Measurements from ENCODE around the gene MCM7.

MCM7 gene

GRCh38 chr7:100049441-100050291, 51.5 kb downstream of the MCM7 start, which contains the start of gene ZSCAN21:
Gene ZSCAN21, plus strand, starts transcription at chr7:100049774. Its CDS starts 7,233 bp downstream, at chr7:100057007.
- TF ChIP-seq EZH2phosphoT487 (IDR thresholded peaks at IDR 0.05; ENCODE audit: borderline replicate concordance, low read length), result no peak
- TF ChIP-seq, protein P1, sequence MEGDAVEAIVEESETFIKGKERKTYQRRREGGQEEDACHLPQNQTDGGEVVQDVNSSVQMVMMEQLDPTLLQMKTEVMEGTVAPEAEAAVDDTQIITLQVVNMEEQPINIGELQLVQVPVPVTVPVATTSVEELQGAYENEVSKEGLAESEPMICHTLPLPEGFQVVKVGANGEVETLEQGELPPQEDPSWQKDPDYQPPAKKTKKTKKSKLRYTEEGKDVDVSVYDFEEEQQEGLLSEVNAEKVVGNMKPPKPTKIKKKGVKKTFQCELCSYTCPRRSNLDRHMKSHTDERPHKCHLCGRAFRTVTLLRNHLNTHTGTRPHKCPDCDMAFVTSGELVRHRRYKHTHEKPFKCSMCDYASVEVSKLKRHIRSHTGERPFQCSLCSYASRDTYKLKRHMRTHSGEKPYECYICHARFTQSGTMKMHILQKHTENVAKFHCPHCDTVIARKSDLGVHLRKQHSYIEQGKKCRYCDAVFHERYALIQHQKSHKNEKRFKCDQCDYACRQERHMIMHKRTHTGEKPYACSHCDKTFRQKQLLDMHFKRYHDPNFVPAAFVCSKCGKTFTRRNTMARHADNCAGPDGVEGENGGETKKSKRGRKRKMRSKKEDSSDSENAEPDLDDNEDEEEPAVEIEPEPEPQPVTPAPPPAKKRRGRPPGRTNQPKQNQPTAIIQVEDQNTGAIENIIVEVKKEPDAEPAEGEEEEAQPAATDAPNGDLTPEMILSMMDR (IDR thresholded peaks at IDR 0.05; ENCODE audit: low read depth, low read length, poor library complexity, severe bottlenecking), result peak; percentile 65
- peaks cover 9% of the 10 kb centered on the region for H3K79me2 ChIP-seq (ENCODE audit: control insufficient read depth, low read length)
- H3K27me3 ChIP-seq (ENCODE audit: control insufficient read depth, low read length), result no peaks in the 10 kb centered on the region
- H3K4me1 ChIP-seq (ENCODE audit: control insufficient read depth, low read length), result peaks cover 22% of the 10 kb centered on the region
- no peaks in the 10 kb centered on the region; the same call in 1 of the 2 replicates for H3F3A ChIP-seq (ENCODE audit: control insufficient read depth, insufficient read depth)
- no peaks in the 10 kb centered on the region for H3K36me3 ChIP-seq (ENCODE audit: control insufficient read depth, low read length)
- H3K9me2 ChIP-seq (replicated peaks; ENCODE audit: control insufficient read depth, low read length), result 0 out of 2 replicates have a peak, but pooled peaks cover 4% of the 10 kb centered on the region
- H3K4me2 ChIP-seq (ENCODE audit: low read length), result peak within 1 kb of the TSS; percentile 83
- no peaks in the 10 kb centered on the region for H4K20me1 ChIP-seq (ENCODE audit: control insufficient read depth, insufficient read depth, low read depth, low read length)
- peak within 1 kb of the TSS; percentile 34; the same call in 1 of the 2 replicates for H3K27ac ChIP-seq (ENCODE audit: low read depth, low read length)
- peak within 1 kb of the TSS; percentile 95 for H3K4me3 ChIP-seq (ENCODE audit: low read length)
- no peaks in the 10 kb centered on the region for H3K9me3 ChIP-seq (ENCODE audit: control insufficient read depth, insufficient read depth, low read length)

GRCh38 chr7:100048680-100049079, 52.5 kb downstream of the MCM7 start:
- H3K4me1 ChIP-seq (ENCODE audit: control insufficient read depth, low read length), result peaks cover 24% of the 10 kb centered on the region
- H3K9me3 ChIP-seq (ENCODE audit: control insufficient read depth, insufficient read depth, low read length), result no peaks in the 10 kb centered on the region
- H3K27ac ChIP-seq (ENCODE audit: low read depth, low read length), result no peak overlapping the region
- 0 out of 2 replicates have a peak, but pooled peaks cover 4% of the 10 kb centered on the region for H3K9me2 ChIP-seq (replicated peaks; ENCODE audit: control insufficient read depth, low read length)
- H3K36me3 ChIP-seq (ENCODE audit: control insufficient read depth, low read length), result no peaks in the 10 kb centered on the region
- H3K27me3 ChIP-seq (ENCODE audit: control insufficient read depth, low read length), result no peaks in the 10 kb centered on the region
- peak overlapping the region; percentile 83 for H3K4me2 ChIP-seq (ENCODE audit: low read length)
- no peaks in the 10 kb centered on the region; the same call in 1 of the 2 replicates for H3F3A ChIP-seq (ENCODE audit: control insufficient read depth, insufficient read depth)
- H3K79me2 ChIP-seq (ENCODE audit: control insufficient read depth, low read length), result peaks cover 9% of the 10 kb centered on the region
- H4K20me1 ChIP-seq (ENCODE audit: control insufficient read depth, insufficient read depth, low read depth, low read length), result no peaks in the 10 kb centered on the region
- no peak for TF ChIP-seq EZH2phosphoT487 (IDR thresholded peaks at IDR 0.05; ENCODE audit: borderline replicate concordance, low read length)
- TF ChIP-seq, protein P1 (IDR thresholded peaks at IDR 0.05; ENCODE audit: low read depth, low read length, poor library complexity, severe bottlenecking), result no peak
- H3K4me3 ChIP-seq (ENCODE audit: low read length), result peak overlapping the region; percentile 95

DNA sequence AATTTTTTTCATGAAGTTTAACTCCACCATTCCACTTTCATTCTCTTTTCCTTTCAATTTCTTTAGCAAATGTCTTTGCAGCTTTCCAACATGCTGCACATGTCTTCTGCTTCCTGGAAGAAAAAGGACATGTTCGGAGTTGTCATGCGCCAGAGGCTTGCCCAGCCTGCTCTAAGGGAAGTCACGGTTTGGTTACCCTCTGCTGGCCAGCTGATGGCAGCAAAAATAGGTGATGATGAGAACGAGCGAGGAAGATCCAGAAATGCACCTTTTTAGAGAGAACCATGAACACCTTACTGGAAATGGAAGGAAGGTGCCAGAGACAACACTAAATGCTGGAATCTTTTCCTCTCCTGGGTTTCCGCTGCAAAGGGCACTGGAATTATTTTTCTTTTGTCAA, 56.5 kb downstream of the MCM7 start:
- H3K79me2 ChIP-seq (ENCODE audit: control insufficient read depth, low read length), result no peaks in the 10 kb centered on the region
- TF ChIP-seq EZH2phosphoT487 (IDR thresholded peaks at IDR 0.05; ENCODE audit: borderline replicate concordance, low read length), result no peak
- TF ChIP-seq, protein P1 (IDR thresholded peaks at IDR 0.05; ENCODE audit: low read depth, low read length, poor library complexity, severe bottlenecking), result peak; percentile 38

More for the DNA sequence above, 56.5 kb downstream of the MCM7 start:
- Histone ChIP-seq H4K20me1 (ENCODE audit: control insufficient read depth, insufficient read depth, low read depth, low read length) (no peaks in the 10 kb centered on the region), H3K27ac (ENCODE audit: low read depth, low read length) (no peak overlapping the region), H3K4me2 (ENCODE audit: low read length) (peak overlapping the region; percentile 54), H3K4me1 (ENCODE audit: control insufficient read depth, low read length) (peaks cover 34% of the 10 kb centered on the region), H3K9me3 (ENCODE audit: control insufficient read depth, insufficient read depth, low read length) (no peaks in the 10 kb centered on the region), H3K9me2 (replicated peaks; ENCODE audit: control insufficient read depth, low read length) (0 out of 2 replicates have a peak, but pooled peaks cover 4% of the 10 kb centered on the region), H3K36me3 (ENCODE audit: control insufficient read depth, low read length) (no peaks in the 10 kb centered on the region), H3K27me3 (ENCODE audit: control insufficient read depth, low read length) (no peaks in the 10 kb centered on the region), H3F3A (ENCODE audit: control insufficient read depth, insufficient read depth) (peaks cover 9% of the 10 kb centered on the region), H3K4me3 (ENCODE audit: low read length) (peak overlapping the region; percentile 34)

Measured in DOHH2 (cell line).